Right renal cortex interstitium (tissue), 3 donors: ENCODE data around the gene PHRF1. TPM values are rescaled to one million over a fixed set of nuclear protein-coding genes. Genes with fewer than 3 reads are reported as not detected.

ENCODE experiments used
- DNase-seq, 3 donors: peaks; one replicate each; pipeline ENCODE4 v3.0.0-alpha.2; 2013; ENCODE audit warnings: low read depth in 3 of 3, low spot score in 2 of 3
- polyA plus RNA-seq, 3 donors: library from polyadenylated mRNA; unstranded; fragments of 120-200 nt; gene quantifications; one replicate each; pipeline ENCODE4 v1.2.1, GENCODE V29; 2013; ENCODE audit not compliant: insufficient read length in 3 of 3

Gene PHRF1
- polyA plus RNA-seq, 3 donors: 17.9 to 20.7 (median 18.4) TPM

GRCh38 chr11:623349-623869, 47.1 kb downstream of the PHRF1 start:
- no peak for DNase-seq

GRCh38 chr11:623999-624704, 47.9 kb downstream of the PHRF1 start:
- DNase-seq: no peak

GRCh38 chr11:624705-625635, 48.7 kb downstream of the PHRF1 start, which contains the start of gene CDHR5:
Gene CDHR5, minus strand, starts transcription at chr11:624955. Its CDS starts 53 bp downstream, at chr11:624902.
- no peak for DNase-seq

- DNase-seq: no peak
Measured at GRCh38 chr11:625636-626268, 49.5 kb downstream of the PHRF1 start.

GRCh38 chr11:626475-627307, 50.4 kb downstream of the PHRF1 start, which contains the start of gene SCT:
Gene SCT, minus strand, starts transcription at chr11:627181. Its CDS starts 38 bp downstream, at chr11:627143.
- no peak for DNase-seq

- DNase-seq: no peak
Measured at GRCh38 chr11:627308-627576, 51.0 kb downstream of the PHRF1 start.

GRCh38 chr11:628056-628455, 51.8 kb downstream of the PHRF1 start:
- DNase-seq: no peak

GRCh38 chr11:629237-629583, 52.9 kb downstream of the PHRF1 start:
- no peak for DNase-seq

GRCh38 chr11:630871-631270, 54.6 kb downstream of the PHRF1 start:
- no peak for DNase-seq

- no peak for DNase-seq
Measured at GRCh38 chr11:635945-636510, 59.8 kb downstream of the PHRF1 start.

GRCh38 chr11:636511-637332, 60.5 kb downstream of the PHRF1 start, which contains the start of gene DRD4:
Gene DRD4, plus strand, starts transcription at chr11:637269. Its CDS starts 36 bp downstream, at chr11:637305.
- no peak for DNase-seq

GRCh38 chr11:637333-637592, 61.0 kb downstream of the PHRF1 start:
- no peak for DNase-seq

GRCh38 chr11:637593-638521, 61.6 kb downstream of the PHRF1 start:
- no peak for DNase-seq

- no peak for DNase-seq
Measured at GRCh38 chr11:638631-639331, 62.5 kb downstream of the PHRF1 start.

GRCh38 chr11:639332-639955, 63.2 kb downstream of the PHRF1 start:
- DNase-seq: no peak

GRCh38 chr11:640021-640706, 63.9 kb downstream of the PHRF1 start:
- no peak for DNase-seq
